ENCODE measurements around the gene DPP7. TPM values are rescaled to one million over a fixed set of nuclear protein-coding genes. Genes with fewer than 3 reads are reported as not detected.
A peak's percentile ranks its signal among the peaks of the same experiment; 100 is the strongest.

Gene DPP7
- total RNA-seq, 1 experiment from 2014 or later, result 139 TPM

DNA sequence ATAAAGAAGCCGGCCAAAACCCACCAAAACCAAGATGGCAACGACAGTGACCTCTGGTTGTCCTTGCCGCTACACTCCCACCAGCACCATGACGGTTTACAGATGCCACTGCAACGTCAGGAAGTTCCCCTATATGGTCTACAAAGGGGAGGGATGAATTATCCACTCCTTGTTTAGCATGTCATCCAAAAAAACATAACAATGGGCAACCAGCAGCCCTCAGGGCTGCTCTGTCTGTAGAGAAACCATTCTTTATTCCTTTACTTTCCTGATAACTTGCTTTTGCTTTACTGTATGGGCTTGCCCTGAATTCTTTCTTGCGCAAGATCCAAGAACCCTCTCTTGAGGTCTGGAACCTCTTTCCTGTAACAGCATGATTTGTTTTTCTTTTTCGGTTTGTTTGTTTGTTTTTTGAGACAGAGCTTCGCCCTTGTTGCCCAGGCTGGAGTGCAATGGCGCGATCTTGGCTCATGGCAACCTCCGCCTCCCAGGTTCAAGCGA is 39.2 kb downstream of the DPP7 start:
- ChIA-PET POLR2A (interaction anchor here (0.7 to 1.3 kb wide), 3 partner anchors 10 to 16 kb away, joined by 3 to 4 read pairs (median 3); no protein-coding TSS in a partner anchor), CTCF (interaction anchor here (0.7 to 2.1 kb wide), 3 partner anchors 26 to 292 kb away, joined by 3 to 5 read pairs (median 3); no protein-coding TSS in a partner anchor)

DNA sequence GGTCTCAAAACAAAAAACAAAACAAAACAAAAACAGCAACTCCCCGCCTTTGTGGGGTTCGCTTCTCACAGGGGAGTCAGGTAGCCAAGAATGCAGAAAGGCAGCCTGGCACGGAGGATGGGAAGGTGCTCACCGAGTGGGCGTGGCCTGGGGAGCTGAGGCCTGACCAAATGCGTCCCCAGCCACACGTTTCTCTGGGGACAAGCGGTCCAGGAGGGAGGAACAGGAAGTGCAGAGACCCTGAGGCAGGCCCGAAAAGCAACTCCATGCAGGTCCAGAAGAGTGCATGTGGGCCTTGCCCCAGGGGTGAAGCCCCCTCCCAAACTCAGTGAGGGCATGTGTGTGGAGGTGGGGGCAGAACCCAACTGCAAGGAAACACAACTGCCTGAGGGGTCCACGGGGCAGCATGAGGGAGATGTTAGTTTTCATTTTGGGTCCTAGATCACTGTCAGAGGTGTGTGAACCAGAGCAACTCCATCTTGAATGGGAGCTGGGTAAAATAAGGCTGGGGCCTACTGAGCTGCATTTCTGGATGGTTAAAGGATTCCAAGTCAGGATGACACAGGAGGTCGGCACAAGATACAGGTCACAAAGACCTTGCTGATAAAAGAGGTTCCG is 39.8 kb downstream of the DPP7 start:
- Mint-ChIP-seq H3K36me3 (ENCODE audit: insufficient read depth, unreplicated experiment) (no peaks in the 10 kb centered on the region), H3K4me3 (ENCODE audit: unreplicated experiment) (no peak overlapping the region), H3K9me3 (ENCODE audit: unreplicated experiment) (no peaks in the 10 kb centered on the region), H3K4me1 (ENCODE audit: insufficient read depth, unreplicated experiment) (peaks cover 7% of the 10 kb centered on the region), H3K27ac (ENCODE audit: low read depth, unreplicated experiment) (no peak overlapping the region), H3K27me3 (ENCODE audit: insufficient read depth, unreplicated experiment) (no peaks in the 10 kb centered on the region)
- no TSS peak for BruUV-seq (replicated peaks)
- POLR2A ChIA-PET, result interaction anchor here (0.9 kb wide), 1 partner anchor 11 kb away, joined by 3 read pairs; no protein-coding TSS in a partner anchor
- CTCF ChIA-PET, result interaction anchor here (0.7 to 2.1 kb wide), 2 partner anchors 25 to 46 kb away, joined by 3 to 5 read pairs; no protein-coding TSS in a partner anchor
- TF ChIP-seq, protein P1, sequence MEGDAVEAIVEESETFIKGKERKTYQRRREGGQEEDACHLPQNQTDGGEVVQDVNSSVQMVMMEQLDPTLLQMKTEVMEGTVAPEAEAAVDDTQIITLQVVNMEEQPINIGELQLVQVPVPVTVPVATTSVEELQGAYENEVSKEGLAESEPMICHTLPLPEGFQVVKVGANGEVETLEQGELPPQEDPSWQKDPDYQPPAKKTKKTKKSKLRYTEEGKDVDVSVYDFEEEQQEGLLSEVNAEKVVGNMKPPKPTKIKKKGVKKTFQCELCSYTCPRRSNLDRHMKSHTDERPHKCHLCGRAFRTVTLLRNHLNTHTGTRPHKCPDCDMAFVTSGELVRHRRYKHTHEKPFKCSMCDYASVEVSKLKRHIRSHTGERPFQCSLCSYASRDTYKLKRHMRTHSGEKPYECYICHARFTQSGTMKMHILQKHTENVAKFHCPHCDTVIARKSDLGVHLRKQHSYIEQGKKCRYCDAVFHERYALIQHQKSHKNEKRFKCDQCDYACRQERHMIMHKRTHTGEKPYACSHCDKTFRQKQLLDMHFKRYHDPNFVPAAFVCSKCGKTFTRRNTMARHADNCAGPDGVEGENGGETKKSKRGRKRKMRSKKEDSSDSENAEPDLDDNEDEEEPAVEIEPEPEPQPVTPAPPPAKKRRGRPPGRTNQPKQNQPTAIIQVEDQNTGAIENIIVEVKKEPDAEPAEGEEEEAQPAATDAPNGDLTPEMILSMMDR (IDR thresholded peaks at IDR 0.05; ENCODE audit: unreplicated experiment), result no peak
- DNase-seq (ENCODE audit: unreplicated experiment), result no peak
- intact Hi-C loops (cut with micrococcal nuclease), result no loop called here

More for the DNA sequence above, 39.2 kb downstream of the DPP7 start:
- DNase-seq (ENCODE audit: unreplicated experiment), result no peak
- Mint-ChIP-seq H3K9me3 (ENCODE audit: unreplicated experiment) (no peaks in the 10 kb centered on the region), H3K4me1 (ENCODE audit: insufficient read depth, unreplicated experiment) (peaks cover 7% of the 10 kb centered on the region), H3K27me3 (ENCODE audit: insufficient read depth, unreplicated experiment) (no peaks in the 10 kb centered on the region), H3K36me3 (ENCODE audit: insufficient read depth, unreplicated experiment) (no peaks in the 10 kb centered on the region), H3K4me3 (ENCODE audit: unreplicated experiment) (no peak overlapping the region), H3K27ac (ENCODE audit: low read depth, unreplicated experiment) (no peak overlapping the region)
- intact Hi-C loops (cut with micrococcal nuclease), result no loop called here
- BruUV-seq (replicated peaks), result no TSS peak
- TF ChIP-seq, protein P1 (IDR thresholded peaks at IDR 0.05; ENCODE audit: unreplicated experiment), result no peak

DNA sequence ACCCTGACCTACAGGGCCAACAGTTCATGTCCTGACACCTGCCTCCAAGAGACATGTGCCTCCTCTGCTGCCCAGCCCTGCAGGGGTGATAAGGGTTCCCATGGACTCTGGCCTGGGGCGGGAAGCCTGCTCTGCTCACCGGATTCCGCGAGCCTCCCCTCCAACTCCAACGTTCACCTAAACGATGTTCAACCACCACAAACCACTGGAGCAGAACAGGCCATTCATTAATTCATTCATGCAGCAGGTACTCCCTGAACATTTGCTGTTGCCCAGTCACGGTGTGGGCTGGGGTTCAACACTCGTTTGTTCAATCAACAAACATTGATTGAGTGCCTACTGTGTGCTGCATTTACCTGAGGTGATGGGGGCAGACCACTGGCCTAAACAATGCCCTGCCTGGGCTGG is 40.5 kb downstream of the DPP7 start:
- no peak for DNase-seq (ENCODE audit: unreplicated experiment)
- ChIA-PET CTCF (interaction anchor here (2.1 kb wide), 1 partner anchor 45 kb away, joined by 5 read pairs; no protein-coding TSS in a partner anchor), POLR2A (no interaction called here)
- TF ChIP-seq, protein P1 (IDR thresholded peaks at IDR 0.05; ENCODE audit: unreplicated experiment), result no peak
- H3K27me3 Mint-ChIP-seq (ENCODE audit: insufficient read depth, unreplicated experiment), result no peaks in the 10 kb centered on the region
- no peaks in the 10 kb centered on the region for H3K36me3 Mint-ChIP-seq (ENCODE audit: insufficient read depth, unreplicated experiment)
- H3K4me3 Mint-ChIP-seq (ENCODE audit: unreplicated experiment), result no peak overlapping the region
- no peaks in the 10 kb centered on the region for H3K9me3 Mint-ChIP-seq (ENCODE audit: unreplicated experiment)
- no TSS peak for BruUV-seq (replicated peaks)
- peaks cover 7% of the 10 kb centered on the region for H3K4me1 Mint-ChIP-seq (ENCODE audit: insufficient read depth, unreplicated experiment)
- intact Hi-C loops (cut with micrococcal nuclease), result no loop called here
- H3K27ac Mint-ChIP-seq (ENCODE audit: low read depth, unreplicated experiment), result no peak overlapping the region

DNA sequence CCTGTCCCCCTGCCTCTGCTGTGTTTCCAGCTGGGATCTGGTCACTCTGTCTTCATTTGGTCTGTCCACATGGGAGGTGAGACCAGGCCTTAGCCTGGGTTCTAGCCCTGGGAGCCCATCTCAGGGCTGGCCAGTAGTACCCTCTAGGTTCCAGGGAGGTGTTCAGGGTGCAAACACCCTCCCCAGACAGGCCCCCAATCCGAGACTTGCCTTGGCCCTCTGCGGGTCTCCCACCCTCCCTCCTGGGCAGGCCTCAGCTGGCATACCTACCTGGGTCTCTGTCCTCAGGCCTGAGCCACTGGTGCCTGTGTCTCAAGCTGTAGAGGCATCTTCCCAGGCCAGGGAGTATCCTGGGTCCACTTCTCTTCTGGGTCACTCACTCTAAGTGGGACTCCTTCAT is 43.3 kb downstream of the DPP7 start:
- Mint-ChIP-seq H3K27ac (ENCODE audit: low read depth, unreplicated experiment) (no peak overlapping the region), H3K4me3 (ENCODE audit: unreplicated experiment) (peak overlapping the region; percentile 72), H3K36me3 (ENCODE audit: insufficient read depth, unreplicated experiment) (no peaks in the 10 kb centered on the region), H3K4me1 (ENCODE audit: insufficient read depth, unreplicated experiment) (peaks cover 11% of the 10 kb centered on the region), H3K9me3 (ENCODE audit: unreplicated experiment) (no peaks in the 10 kb centered on the region), H3K27me3 (ENCODE audit: insufficient read depth, unreplicated experiment) (no peaks in the 10 kb centered on the region)
- TF ChIP-seq, protein P1 (IDR thresholded peaks at IDR 0.05; ENCODE audit: unreplicated experiment), result no peak
- CTCF ChIA-PET, result interaction anchor here (0.9 to 10.9 kb wide), 5 partner anchors 10 to 47 kb away, joined by 3 to 170 read pairs (median 5); partner anchors contain the start of genes ABCA2, FUT7 and NPDC1
- DNase-seq (ENCODE audit: unreplicated experiment), result no peak
- POLR2A ChIA-PET, result interaction anchor here (0.8 to 3.3 kb wide), 6 partner anchors 12 to 170 kb away, joined by 3 to 22 read pairs (median 4); partner anchors contain the start of genes MAN1B1 and TUBB4B
- no TSS peak for BruUV-seq (replicated peaks)
- intact Hi-C loops (cut with micrococcal nuclease), result no loop called here

All from MCF 10A (cell line).